Sigmoid colon (tissue), 4 donors: ENCODE measurements around the gene YTHDC1.
A peak's percentile ranks its signal among the peaks of the same experiment; 100 is the strongest.

Source experiments
- EP300 ChIP-seq, 4 donors: sonication (generic); formaldehyde crosslinking; IDR thresholded peaks; one replicate each; pipeline ENCODE4 v1.6.1; 2017; ENCODE audit warnings: antibody characterized with exemption in 4 of 4
- POLR2A ChIP-seq, 2 donors: fragments of 450-650 bp; IDR thresholded peaks; one replicate each; pipeline ENCODE4 v1.6.1; 2016; ENCODE audit warnings: antibody characterized with exemption in 2 of 2, mild to moderate bottlenecking in 2 of 2, moderate library complexity in 2 of 2
- POLR2AphosphoS5 ChIP-seq, 4 donors: sonication (generic); formaldehyde crosslinking; IDR thresholded peaks; one replicate each; pipeline ENCODE4 v1.6.1; 2017; ENCODE audit warnings: antibody characterized with exemption in 4 of 4
- TF ChIP-seq, protein P1 (sequence below), 4 experiments: fragments of 450-650 bp in 3 of 4; fragments of 200-600 bp in 1 of 4; IDR thresholded peaks; one replicate each; pipeline ENCODE4 v1.5.1; 2016 to 2019; ENCODE audit warnings: antibody characterized with exemption in 4 of 4, mild to moderate bottlenecking in 3 of 4, moderate library complexity in 2 of 4

DNA sequence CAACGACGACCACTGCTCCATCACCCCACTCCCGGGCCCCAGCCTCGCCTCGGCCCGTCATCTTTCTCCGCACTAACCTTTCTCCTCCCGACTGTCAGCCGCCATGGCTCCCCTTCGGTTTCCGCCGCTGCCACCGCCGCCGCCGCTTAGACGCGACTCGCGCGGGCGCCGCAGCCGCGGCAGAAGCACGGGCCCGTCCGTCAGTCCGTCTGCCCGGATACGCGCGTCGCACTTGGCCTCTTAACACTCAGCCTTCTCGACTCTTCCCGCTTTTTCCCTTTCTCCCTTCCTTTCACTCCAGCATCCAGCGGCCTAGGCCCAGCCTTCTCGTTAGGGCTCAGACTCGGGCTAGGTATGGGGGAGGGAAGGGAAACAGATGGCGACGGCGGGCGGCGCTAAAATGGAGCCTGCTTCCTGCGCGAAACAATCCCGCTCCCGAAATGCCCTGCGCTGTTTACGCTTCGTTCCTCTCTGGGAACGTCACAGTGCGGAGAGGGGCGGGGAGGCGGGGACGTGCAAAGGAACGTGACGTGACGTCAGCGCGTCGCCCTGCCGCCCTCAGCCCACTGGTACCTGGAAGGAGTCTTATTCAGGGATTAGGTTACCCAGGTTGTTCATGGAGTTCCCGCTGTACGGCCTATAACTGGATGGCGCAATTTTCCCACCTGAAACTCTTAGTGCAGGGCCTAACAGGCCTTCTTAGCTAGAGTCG is at the start of gene YTHDC1:
- TF ChIP-seq, protein P1, sequence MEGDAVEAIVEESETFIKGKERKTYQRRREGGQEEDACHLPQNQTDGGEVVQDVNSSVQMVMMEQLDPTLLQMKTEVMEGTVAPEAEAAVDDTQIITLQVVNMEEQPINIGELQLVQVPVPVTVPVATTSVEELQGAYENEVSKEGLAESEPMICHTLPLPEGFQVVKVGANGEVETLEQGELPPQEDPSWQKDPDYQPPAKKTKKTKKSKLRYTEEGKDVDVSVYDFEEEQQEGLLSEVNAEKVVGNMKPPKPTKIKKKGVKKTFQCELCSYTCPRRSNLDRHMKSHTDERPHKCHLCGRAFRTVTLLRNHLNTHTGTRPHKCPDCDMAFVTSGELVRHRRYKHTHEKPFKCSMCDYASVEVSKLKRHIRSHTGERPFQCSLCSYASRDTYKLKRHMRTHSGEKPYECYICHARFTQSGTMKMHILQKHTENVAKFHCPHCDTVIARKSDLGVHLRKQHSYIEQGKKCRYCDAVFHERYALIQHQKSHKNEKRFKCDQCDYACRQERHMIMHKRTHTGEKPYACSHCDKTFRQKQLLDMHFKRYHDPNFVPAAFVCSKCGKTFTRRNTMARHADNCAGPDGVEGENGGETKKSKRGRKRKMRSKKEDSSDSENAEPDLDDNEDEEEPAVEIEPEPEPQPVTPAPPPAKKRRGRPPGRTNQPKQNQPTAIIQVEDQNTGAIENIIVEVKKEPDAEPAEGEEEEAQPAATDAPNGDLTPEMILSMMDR (IDR thresholded peaks at IDR 0.05): no peak
- TF ChIP-seq POLR2A (IDR thresholded peaks at IDR 0.05) (peak; percentile 94 to 95), POLR2AphosphoS5 (IDR thresholded peaks at IDR 0.05) (peak; percentile 97 to 100 (median 98)), EP300 (IDR thresholded peaks at IDR 0.05) (peak in 2 of 4 donors; percentile 52 to 88)
